Upper lobe of left lung (tissue), 4 donors: ENCODE measurements around the gene ANXA1.

ENCODE experiments used
- CTCF ChIP-seq, 6 experiments: fragments of 450-650 bp in 4 of 6; fragments of 200-600 bp in 2 of 6; sonication (generic) in 2 of 6; IDR thresholded peaks; one replicate each; pipeline ENCODE4 v1.5.1; 2016 to 2019; ENCODE audit warnings: antibody characterized with exemption in 6 of 6
- EP300 ChIP-seq, 4 donors: sonication (generic); formaldehyde crosslinking; IDR thresholded peaks; one replicate each; pipeline ENCODE4 v1.5.1; 2017; ENCODE audit warnings: antibody characterized with exemption in 4 of 4, control low read depth in 2 of 4
- POLR2AphosphoS5 ChIP-seq, 2 donors: sonication (generic); formaldehyde crosslinking; IDR thresholded peaks; one replicate each; pipeline ENCODE4 v1.5.1; 2017; ENCODE audit warnings: antibody characterized with exemption in 2 of 2

- TF ChIP-seq POLR2AphosphoS5 (IDR thresholded peaks at IDR 0.05), result no peak
- TF ChIP-seq CTCF (IDR thresholded peaks at IDR 0.05), result no peak
- no peak for TF ChIP-seq EP300 (IDR thresholded peaks at IDR 0.05)
Observed at GRCh38 chr9:73179589-73179988, 27.9 kb downstream of the ANXA1 start.
